Prostate gland (tissue), 2 donors: ENCODE measurements around the gene FOXI1. TPM values are rescaled to one million over a fixed set of nuclear protein-coding genes. Genes with fewer than 3 reads are reported as not detected.

Experiments used
- DNase-seq: peaks from one replicate; pipeline ENCODE4 v3.0.0-alpha.2; 2019; ENCODE audit warnings: low spot score
- H3K27ac ChIP-seq, 2 donors: fragments of 200-600 bp; sonication (generic); 2 replicates each; pipeline ENCODE4 v1.5.1; 2017 to 2019
- H3K27me3 ChIP-seq: fragments of 200-600 bp; sonication (generic); replicated peaks from 2 replicates; pipeline ENCODE4 v1.5.1; 2019; ENCODE audit not compliant: insufficient read depth
- H3K36me3 ChIP-seq, 2 donors: fragments of 200-600 bp; sonication (generic); 1 replicate in 1 of 2; 2 replicates in 1 of 2; pipeline versions ENCODE4 v1.5.1 to v1.8.1; 2017 to 2019
- H3K4me1 ChIP-seq: fragments of 200-600 bp; sonication (generic); replicated peaks from 2 replicates; pipeline ENCODE4 v1.5.1; 2019
- H3K4me3 ChIP-seq, 2 donors: fragments of 200-600 bp; sonication (generic); 2 replicates each; pipeline ENCODE4 v1.5.1; 2017 to 2019
- H3K9me3 ChIP-seq: fragments of 200-600 bp; sonication (generic); 2 replicates; pipeline ENCODE4 v1.5.1; 2017
- POLR2A ChIP-seq: fragments of 450-650 bp; IDR thresholded peaks from one replicate; pipeline ENCODE4 v1.6.1; 2016; ENCODE audit warnings: antibody characterized with exemption, mild to moderate bottlenecking
- POLR2AphosphoS5 ChIP-seq: sonication (generic); formaldehyde crosslinking; IDR thresholded peaks from one replicate; pipeline ENCODE4 v1.6.1; 2017; ENCODE audit warnings: antibody characterized with exemption
- WGBS: methylation state at CpG from one replicate; pipeline ENCODE4 v1.1.5; 2018; 5-methylcytosine and 5-hydroxymethylcytosine counted together
- intact Hi-C: fragments of 100-400 bp; cut with DNase I; formaldehyde crosslinking; loops from one replicate; pipeline ENCODE4 v1.14.2; 2022
- total RNA-seq, 2 donors: library from RNA; depleted of rRNA; stranded (reverse); fragments of >200 nt; gene quantifications; one replicate each; pipeline ENCODE4 v1.1.0, GENCODE V29; 2016
- TF ChIP-seq, protein P1 (sequence below), 4 experiments: fragments of 200-600 bp in 2 of 4; fragments of 450-650 bp in 2 of 4; sonication (generic) in 2 of 4; IDR thresholded peaks; 1 replicate in 3 of 4; 2 replicates in 1 of 4; pipeline ENCODE4 v1.5.1; 2016 to 2019; ENCODE audit warnings: antibody characterized with exemption in 4 of 4, mild to moderate bottlenecking in 2 of 4, moderate library complexity in 2 of 4

FOXI1 gene
- total RNA-seq, 2 donors from 2014 or later, result 1.2 TPM; not detected in 1

DNA sequence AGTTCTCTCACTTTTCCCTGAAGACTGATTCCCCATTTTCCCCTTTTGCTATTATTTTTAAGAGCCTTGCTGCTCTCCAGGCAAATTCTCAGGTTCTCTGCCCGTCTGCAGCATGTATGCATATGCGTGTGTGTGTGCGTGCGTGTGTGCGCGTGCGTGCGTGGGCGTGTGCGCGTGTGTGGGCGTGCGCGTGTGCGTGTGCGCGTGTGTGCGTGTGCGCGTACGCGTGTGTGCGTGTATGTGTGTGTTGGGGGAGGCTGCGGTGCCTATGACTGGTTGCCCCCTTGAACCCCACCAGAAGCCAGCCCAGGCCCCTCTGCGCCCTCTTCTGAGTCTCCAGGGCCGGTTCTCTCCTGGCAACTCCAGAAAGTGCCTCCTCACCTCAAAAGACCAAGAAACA, 987 bp upstream of the FOXI1 start:
- intact Hi-C loops, result loop anchor here (5.0 to 10.0 kb wide), 2 partner anchors 78 to 320 kb away; no protein-coding TSS in a partner anchor
- H3K4me1 ChIP-seq, result no peaks in the 10 kb centered on the region
- no peaks in the 10 kb centered on the region for H3K27me3 ChIP-seq
- H3K27ac ChIP-seq, result no peak overlapping the region
- H3K9me3 ChIP-seq, result no peaks in the 10 kb centered on the region
- H3K36me3 ChIP-seq, result no peaks in the 10 kb centered on the region
- 91% methylated on average over 26 of the region's 26 CpGs for WGBS
- DNase-seq, result no peak
- TF ChIP-seq POLR2A (no peak), POLR2AphosphoS5 (no peak)
- TF ChIP-seq, protein P1, sequence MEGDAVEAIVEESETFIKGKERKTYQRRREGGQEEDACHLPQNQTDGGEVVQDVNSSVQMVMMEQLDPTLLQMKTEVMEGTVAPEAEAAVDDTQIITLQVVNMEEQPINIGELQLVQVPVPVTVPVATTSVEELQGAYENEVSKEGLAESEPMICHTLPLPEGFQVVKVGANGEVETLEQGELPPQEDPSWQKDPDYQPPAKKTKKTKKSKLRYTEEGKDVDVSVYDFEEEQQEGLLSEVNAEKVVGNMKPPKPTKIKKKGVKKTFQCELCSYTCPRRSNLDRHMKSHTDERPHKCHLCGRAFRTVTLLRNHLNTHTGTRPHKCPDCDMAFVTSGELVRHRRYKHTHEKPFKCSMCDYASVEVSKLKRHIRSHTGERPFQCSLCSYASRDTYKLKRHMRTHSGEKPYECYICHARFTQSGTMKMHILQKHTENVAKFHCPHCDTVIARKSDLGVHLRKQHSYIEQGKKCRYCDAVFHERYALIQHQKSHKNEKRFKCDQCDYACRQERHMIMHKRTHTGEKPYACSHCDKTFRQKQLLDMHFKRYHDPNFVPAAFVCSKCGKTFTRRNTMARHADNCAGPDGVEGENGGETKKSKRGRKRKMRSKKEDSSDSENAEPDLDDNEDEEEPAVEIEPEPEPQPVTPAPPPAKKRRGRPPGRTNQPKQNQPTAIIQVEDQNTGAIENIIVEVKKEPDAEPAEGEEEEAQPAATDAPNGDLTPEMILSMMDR (IDR thresholded peaks at IDR 0.05), result no peak
- no peak overlapping the region for H3K4me3 ChIP-seq

- H3K4me1 ChIP-seq, result no peaks in the 10 kb centered on the region
- H3K9me3 ChIP-seq, result no peaks in the 10 kb centered on the region
- no peak overlapping the region for H3K4me3 ChIP-seq
- intact Hi-C loops, result loop anchor here (10.0 kb wide), 1 partner anchor 317 kb away; no protein-coding TSS in a partner anchor
- H3K27ac ChIP-seq, result no peak overlapping the region
- H3K36me3 ChIP-seq, result no peaks in the 10 kb centered on the region
- TF ChIP-seq POLR2A, result no peak
- TF ChIP-seq, protein P1 (IDR thresholded peaks at IDR 0.05), result no peak
- no peak for TF ChIP-seq POLR2AphosphoS5
- no peak for DNase-seq
- no peaks in the 10 kb centered on the region for H3K27me3 ChIP-seq
- 93% methylated on average over 2 of the region's 2 CpGs for WGBS
Measured at GRCh38 chr5:170107674-170108073, 2.0 kb downstream of the FOXI1 start.

DNA sequence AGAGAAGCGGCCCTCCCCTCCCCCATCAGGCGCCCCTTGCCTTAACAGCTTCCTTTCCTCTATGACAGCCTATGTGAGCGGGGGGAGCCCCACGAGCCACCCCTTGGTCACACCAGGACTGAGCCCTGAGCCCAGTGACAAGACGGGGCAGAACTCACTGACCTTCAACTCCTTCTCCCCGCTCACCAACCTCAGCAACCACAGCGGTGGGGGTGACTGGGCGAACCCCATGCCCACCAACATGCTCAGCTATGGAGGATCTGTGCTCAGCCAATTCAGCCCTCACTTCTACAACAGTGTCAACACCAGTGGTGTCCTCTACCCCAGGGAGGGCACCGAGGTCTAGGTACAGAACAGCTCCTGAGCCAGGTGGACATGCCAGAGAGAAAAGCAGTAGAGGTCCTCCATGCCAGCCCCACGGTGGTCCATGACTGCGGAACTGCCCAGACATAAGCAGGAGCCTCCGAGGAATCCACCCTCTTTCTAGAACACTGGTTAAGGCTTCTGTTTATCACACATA, 2.6 kb downstream of the FOXI1 start:
- 89% methylated on average over 12 of the region's 12 CpGs for WGBS
- Histone ChIP-seq H3K27me3 (no peaks in the 10 kb centered on the region), H3K9me3 (no peaks in the 10 kb centered on the region), H3K36me3 (no peaks in the 10 kb centered on the region), H3K4me3 (no peak overlapping the region), H3K4me1 (no peaks in the 10 kb centered on the region), H3K27ac (no peak overlapping the region)
- TF ChIP-seq POLR2AphosphoS5 (no peak), POLR2A (no peak)
- TF ChIP-seq, protein P1 (IDR thresholded peaks at IDR 0.05), result no peak
- no peak for DNase-seq
- intact Hi-C loops, result loop anchor here (10.0 kb wide), 1 partner anchor 316 kb away; no protein-coding TSS in a partner anchor

- Histone ChIP-seq H3K27me3 (no peaks in the 10 kb centered on the region), H3K27ac (no peak overlapping the region), H3K36me3 (no peaks in the 10 kb centered on the region), H3K4me1 (no peaks in the 10 kb centered on the region), H3K4me3 (no peak overlapping the region), H3K9me3 (no peaks in the 10 kb centered on the region)
- intact Hi-C loops, result loop anchor here (10.0 kb wide), 1 partner anchor 315 kb away; no protein-coding TSS in a partner anchor
- 84% methylated on average over 7 of the region's 7 CpGs for WGBS
- TF ChIP-seq, protein P1 (IDR thresholded peaks at IDR 0.05), result no peak
- TF ChIP-seq POLR2A (no peak), POLR2AphosphoS5 (no peak)
- no peak for DNase-seq
Measured at GRCh38 chr5:170109059-170110031, 3.6 kb downstream of the FOXI1 start.
